Measurements from ENCODE around the gene KLHL29. TPM values are rescaled to one million over a fixed set of nuclear protein-coding genes. Genes with fewer than 3 reads are reported as not detected.
A peak's percentile ranks its signal among the peaks of the same experiment; 100 is the strongest.

KLHL29 gene
- total RNA-seq, 1 donor from 2014 or later: 12.2 TPM

- DNase-seq (ENCODE audit: low read depth): no peak
Measured at GRCh38 chr2:23422089-23423061, 37.4 kb downstream of the KLHL29 start.

- no peak for DNase-seq (ENCODE audit: low read depth)
Measured at GRCh38 chr2:23423062-23423872, 38.3 kb downstream of the KLHL29 start.

- no peak for DNase-seq (ENCODE audit: low read depth)
Measured at GRCh38 chr2:23423873-23424680, 39.1 kb downstream of the KLHL29 start.

- peak; percentile 24 for DNase-seq (ENCODE audit: low read depth)
Measured at GRCh38 chr2:23425338-23425871, 40.4 kb downstream of the KLHL29 start.

GRCh38 chr2:23425885-23426262, 40.9 kb downstream of the KLHL29 start:
- DNase-seq (ENCODE audit: low read depth): peak; percentile 9

- DNase-seq (ENCODE audit: low read depth): peak; percentile 18
Measured at GRCh38 chr2:23426263-23426905, 41.4 kb downstream of the KLHL29 start.

GRCh38 chr2:23427350-23427749, 42.4 kb downstream of the KLHL29 start:
- no peak for DNase-seq (ENCODE audit: low read depth)

GRCh38 chr2:23427976-23428375, 43.0 kb downstream of the KLHL29 start:
- DNase-seq (ENCODE audit: low read depth): no peak

- no peak for DNase-seq (ENCODE audit: low read depth)
Measured at GRCh38 chr2:23429036-23429435, 44.1 kb downstream of the KLHL29 start.

- DNase-seq (ENCODE audit: low read depth): peak; percentile 16
Measured at GRCh38 chr2:23430263-23430662, 45.3 kb downstream of the KLHL29 start.

- no peak for DNase-seq (ENCODE audit: low read depth)
Measured at GRCh38 chr2:23432531-23432930, 47.6 kb downstream of the KLHL29 start.

- DNase-seq (ENCODE audit: low read depth): no peak
Measured at GRCh38 chr2:23433282-23433681, 48.3 kb downstream of the KLHL29 start.

- DNase-seq (ENCODE audit: low read depth): peak; percentile 19
Measured at GRCh38 chr2:23434721-23435121, 49.7 kb downstream of the KLHL29 start.

- peak; percentile 14 for DNase-seq (ENCODE audit: low read depth)
Measured at GRCh38 chr2:23435250-23436035, 50.5 kb downstream of the KLHL29 start.

- no peak for DNase-seq (ENCODE audit: low read depth)
Measured at GRCh38 chr2:23436346-23437098, 51.5 kb downstream of the KLHL29 start.

GRCh38 chr2:23441414-23441813, 56.4 kb downstream of the KLHL29 start:
- DNase-seq (ENCODE audit: low read depth): no peak

GRCh38 chr2:23445450-23445868, 60.5 kb downstream of the KLHL29 start:
- peak; percentile 14 for DNase-seq (ENCODE audit: low read depth)

GRCh38 chr2:23446916-23447315, 61.9 kb downstream of the KLHL29 start:
- no peak for DNase-seq (ENCODE audit: low read depth)

- no peak for DNase-seq (ENCODE audit: low read depth)
Measured at GRCh38 chr2:23447405-23447804, 62.4 kb downstream of the KLHL29 start.
